OCI-LY3 (cell line): ENCODE data around the gene RETREG2.

ENCODE experiments used
- H2AFZ ChIP-seq: fragments of 200-600, 300-600 bp; shearing (Covaris generic); 2 replicates; pipeline ENCODE4 v1.6.0; 2014; ENCODE audit warnings: antibody characterized with exemption, low read depth, low read length
- H3K27ac ChIP-seq: fragments of 200-600, 300-600 bp; sonication (generic); 2 replicates; pipeline ENCODE4 v1.5.1; 2014; ENCODE audit warnings: mild to moderate bottlenecking, low read length, moderate library complexity, mixed read lengths
- H3K27me3 ChIP-seq: fragments of 200-600, 300-600 bp; sonication (generic); 2 replicates; pipeline ENCODE4 v1.6.1; 2014; ENCODE audit warnings: low read depth, low read length, mixed read lengths
- H3K36me3 ChIP-seq: fragments of 200-600, 300-600 bp; sonication (generic); replicated peaks from 2 replicates; pipeline ENCODE3; 2014; ENCODE audit warnings: low read depth, low read length, mixed read lengths
- H3K4me1 ChIP-seq: fragments of 300-600, 200-600 bp; sonication (generic); 2 replicates; pipeline ENCODE4 v1.6.1; 2014; ENCODE audit warnings: low read length, mixed read lengths
- H3K4me2 ChIP-seq: fragments of 200-600, 300-600 bp; sonication (generic); 2 replicates; pipeline ENCODE4 v1.6.1; 2014; ENCODE audit warnings: low read length, mixed read lengths
- H3K4me3 ChIP-seq: fragments of 300-600, 200-600 bp; sonication (generic); 2 replicates; pipeline ENCODE4 v1.5.1; 2014; ENCODE audit warnings: antibody characterized with exemption, mild to moderate bottlenecking, low read length, moderate library complexity
- H3K79me2 ChIP-seq: fragments of 300-600, 200-600 bp; shearing (Covaris generic); 2 replicates; pipeline ENCODE4 v1.6.1; 2014; ENCODE audit warnings: mild to moderate bottlenecking, low read length, mixed read lengths
- H3K9ac ChIP-seq: fragments of 300-600, 200-600 bp; shearing (Covaris generic); 2 replicates; pipeline ENCODE4 v1.6.0; 2014; ENCODE audit warnings: mild to moderate bottlenecking, low read length, moderate library complexity
- H3K9me3 ChIP-seq: fragments of 200-600, 300-600 bp; shearing (Covaris generic); 2 replicates; pipeline ENCODE4 v1.6.1; 2014; ENCODE audit warnings: low read length, mixed read lengths; ENCODE audit not compliant: insufficient read depth
- H4K20me1 ChIP-seq: fragments of 200-600, 300-600 bp; sonication (generic); 2 replicates; pipeline ENCODE4 v1.6.1; 2016; ENCODE audit warnings: low read length, mixed read lengths; ENCODE audit not compliant: insufficient read depth
- EZH2phosphoT487 ChIP-seq: fragments of 200-600 bp; shearing (Covaris generic); IDR thresholded peaks from 2 replicates; pipeline ENCODE4 v1.6.1; 2018; ENCODE audit warnings: antibody characterized with exemption, mixed run types, low read depth
- TF ChIP-seq, protein P1 (sequence below): fragments of 200-600, 300-600 bp; sonication (generic); IDR thresholded peaks from 2 replicates; pipeline ENCODE4 v1.5.1; 2014; ENCODE audit warnings: antibody characterized with exemption, low read length, low read depth

RETREG2 gene

DNA sequence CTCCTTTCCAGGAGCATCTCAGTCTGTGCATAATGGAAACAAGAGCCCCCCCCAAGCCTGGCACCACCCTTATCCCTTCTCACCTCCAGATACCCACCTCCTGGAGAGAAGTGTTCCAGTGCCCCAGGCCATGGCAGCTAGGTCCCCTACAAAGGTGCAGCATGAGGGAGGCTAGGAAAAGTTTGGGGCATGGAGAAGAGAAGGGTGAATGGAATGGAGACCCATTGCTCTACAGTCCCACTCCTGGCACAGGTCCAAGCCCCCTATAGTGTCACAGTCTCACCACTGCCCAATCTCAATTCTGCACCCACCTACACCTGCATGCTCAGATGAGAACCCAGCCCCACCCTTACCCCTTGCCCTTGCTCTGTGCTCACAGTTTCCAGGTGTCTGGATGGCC is 9.1 kb upstream of the RETREG2 start:
- Histone ChIP-seq H3K4me1 (no peaks in the 10 kb centered on the region), H3K4me3 (no peak overlapping the region), H3K27ac (no peak overlapping the region), H4K20me1 (no peaks in the 10 kb centered on the region), H3K9me3 (no peaks in the 10 kb centered on the region), H3K79me2 (no peaks in the 10 kb centered on the region), H3K36me3 (no peaks in the 10 kb centered on the region), H2AFZ (no peak overlapping the region), H3K27me3 (no peaks in the 10 kb centered on the region), H3K4me2 (no peak overlapping the region), H3K9ac (no peak overlapping the region)
- TF ChIP-seq, protein P1, sequence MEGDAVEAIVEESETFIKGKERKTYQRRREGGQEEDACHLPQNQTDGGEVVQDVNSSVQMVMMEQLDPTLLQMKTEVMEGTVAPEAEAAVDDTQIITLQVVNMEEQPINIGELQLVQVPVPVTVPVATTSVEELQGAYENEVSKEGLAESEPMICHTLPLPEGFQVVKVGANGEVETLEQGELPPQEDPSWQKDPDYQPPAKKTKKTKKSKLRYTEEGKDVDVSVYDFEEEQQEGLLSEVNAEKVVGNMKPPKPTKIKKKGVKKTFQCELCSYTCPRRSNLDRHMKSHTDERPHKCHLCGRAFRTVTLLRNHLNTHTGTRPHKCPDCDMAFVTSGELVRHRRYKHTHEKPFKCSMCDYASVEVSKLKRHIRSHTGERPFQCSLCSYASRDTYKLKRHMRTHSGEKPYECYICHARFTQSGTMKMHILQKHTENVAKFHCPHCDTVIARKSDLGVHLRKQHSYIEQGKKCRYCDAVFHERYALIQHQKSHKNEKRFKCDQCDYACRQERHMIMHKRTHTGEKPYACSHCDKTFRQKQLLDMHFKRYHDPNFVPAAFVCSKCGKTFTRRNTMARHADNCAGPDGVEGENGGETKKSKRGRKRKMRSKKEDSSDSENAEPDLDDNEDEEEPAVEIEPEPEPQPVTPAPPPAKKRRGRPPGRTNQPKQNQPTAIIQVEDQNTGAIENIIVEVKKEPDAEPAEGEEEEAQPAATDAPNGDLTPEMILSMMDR, result no peak
- TF ChIP-seq EZH2phosphoT487, result no peak

DNA sequence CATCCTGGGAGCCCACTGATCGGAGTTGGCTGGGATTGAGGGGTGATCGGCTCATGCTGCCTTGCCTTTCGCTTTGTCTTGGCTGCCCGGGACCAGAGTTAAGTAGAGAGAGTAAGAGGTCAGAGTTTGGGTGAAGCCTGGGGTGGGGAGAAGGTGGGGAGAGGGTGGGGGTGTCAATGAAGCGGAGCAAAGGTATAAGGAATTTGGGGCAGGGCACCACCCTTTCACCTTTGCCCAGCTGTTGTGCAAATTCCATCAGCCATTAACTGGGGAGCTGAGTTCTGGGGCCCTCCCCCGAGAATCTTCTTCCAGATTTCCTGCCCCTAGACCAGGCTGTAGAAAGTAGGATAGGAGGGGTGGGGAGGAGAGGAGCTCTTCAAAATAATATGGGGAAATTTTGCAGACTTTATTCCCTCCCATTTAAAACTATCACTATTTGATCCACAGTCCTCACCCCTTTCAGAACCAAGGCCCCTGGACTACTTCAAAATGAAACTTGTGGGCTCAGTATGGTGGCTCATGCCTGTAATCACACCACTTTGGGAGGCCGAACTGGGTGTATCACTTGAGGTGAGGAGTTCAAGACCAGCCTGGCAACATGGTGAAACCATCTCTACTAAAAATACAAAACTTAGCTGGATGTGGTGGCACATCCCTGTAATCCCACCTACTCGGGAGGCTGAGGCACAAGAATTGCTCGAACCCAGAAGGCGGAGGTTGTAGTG is 8.0 kb upstream of the RETREG2 start, which contains the start of gene SLC23A3:
Gene SLC23A3, minus strand, starts transcription at position 100 of the 725 bp plus-strand sequence. Its CDS starts 45 bp downstream, at position 55.
- Histone ChIP-seq H3K4me1 (no peaks in the 10 kb centered on the region), H3K4me3 (no peak within 1 kb of the TSS), H2AFZ (no peak within 1 kb of the TSS), H3K36me3 (peaks cover 8% of the 10 kb centered on the region), H3K9ac (no peak within 1 kb of the TSS), H3K4me2 (no peak within 1 kb of the TSS), H3K27me3 (no peaks in the 10 kb centered on the region), H3K9me3 (no peaks in the 10 kb centered on the region), H3K27ac (no peak within 1 kb of the TSS), H4K20me1 (no peaks in the 10 kb centered on the region), H3K79me2 (no peaks in the 10 kb centered on the region)
- TF ChIP-seq, protein P1, result no peak
- no peak for TF ChIP-seq EZH2phosphoT487

- Histone ChIP-seq H3K27me3 (no peaks in the 10 kb centered on the region), H3K9ac (no peak overlapping the region), H2AFZ (no peak overlapping the region), H3K4me1 (peaks cover 6% of the 10 kb centered on the region), H3K4me2 (no peak overlapping the region), H3K4me3 (no peak overlapping the region), H4K20me1 (no peaks in the 10 kb centered on the region), H3K79me2 (no peaks in the 10 kb centered on the region; the same call in 1 of the 2 replicates), H3K9me3 (no peaks in the 10 kb centered on the region), H3K36me3 (peaks cover 8% of the 10 kb centered on the region), H3K27ac (no peak overlapping the region)
- TF ChIP-seq, protein P1, result peak; percentile 62
- TF ChIP-seq EZH2phosphoT487, result no peak
These were observed 6.8 kb upstream of the RETREG2 start for GRCh38 chr2:219171231-219171651.

GRCh38 chr2:219172231-219173154 is 5.6 kb upstream of the RETREG2 start:
- peaks cover 6% of the 10 kb centered on the region for H3K4me1 ChIP-seq
- H3K36me3 ChIP-seq, result peaks cover 8% of the 10 kb centered on the region
- no peak for TF ChIP-seq EZH2phosphoT487
- TF ChIP-seq, protein P1, result no peak
- H3K9me3 ChIP-seq, result no peaks in the 10 kb centered on the region
- H3K4me2 ChIP-seq, result no peak overlapping the region
- no peak overlapping the region for H3K9ac ChIP-seq
- H3K27me3 ChIP-seq, result no peaks in the 10 kb centered on the region
- no peak overlapping the region for H2AFZ ChIP-seq
- no peak overlapping the region for H3K27ac ChIP-seq
- no peaks in the 10 kb centered on the region for H4K20me1 ChIP-seq
- no peak overlapping the region for H3K4me3 ChIP-seq
- H3K79me2 ChIP-seq, result no peaks in the 10 kb centered on the region; the same call in 1 of the 2 replicates
